Measurements from ENCODE around the gene ATP12A.

Gene ATP12A

GRCh38 chr13:24663586-24663985 is 16.6 kb upstream of the ATP12A start:
- no peak for TF ChIP-seq CTCF (IDR thresholded peaks at IDR 0.05)

GRCh38 chr13:24664726-24665409 is 15.3 kb upstream of the ATP12A start:
- no peak for TF ChIP-seq CTCF (IDR thresholded peaks at IDR 0.05)

- TF ChIP-seq CTCF (IDR thresholded peaks at IDR 0.05) = no peak
Measured at GRCh38 chr13:24668511-24668910, 11.7 kb upstream of the ATP12A start.

GRCh38 chr13:24668955-24669582 is 11.1 kb upstream of the ATP12A start:
- no peak for TF ChIP-seq CTCF (IDR thresholded peaks at IDR 0.05)

GRCh38 chr13:24670174-24670573 is 10.0 kb upstream of the ATP12A start:
- no peak for TF ChIP-seq CTCF (IDR thresholded peaks at IDR 0.05)

- TF ChIP-seq CTCF (IDR thresholded peaks at IDR 0.05) = no peak
Measured at GRCh38 chr13:24670961-24671381, 9.2 kb upstream of the ATP12A start.

GRCh38 chr13:24671386-24672113 is 8.7 kb upstream of the ATP12A start:
- peak; percentile 51 for TF ChIP-seq CTCF (IDR thresholded peaks at IDR 0.05)
